Muscle of leg (tissue), 11 donors: Measurements from ENCODE around the gene FA2H. TPM values are rescaled to one million over a fixed set of nuclear protein-coding genes. Genes with fewer than 3 reads are reported as not detected.
A peak's percentile ranks its signal among the peaks of the same experiment; 100 is the strongest.

Experiments used
- DNase-seq: peaks from one replicate; pipeline ENCODE4 v3.0.0; 2013
- H3K27ac ChIP-seq: one replicate; pipeline ENCODE4 v1.5.1; 2013; ENCODE audit warnings: mild to moderate bottlenecking, low read length, control low read depth
- H3K27me3 ChIP-seq: one replicate; pipeline ENCODE4 v1.6.1; 2013; ENCODE audit warnings: low read length; ENCODE audit not compliant: control insufficient read depth, insufficient read depth
- H3K36me3 ChIP-seq: one replicate; pipeline ENCODE4 v1.6.1; 2013; ENCODE audit warnings: low read length; ENCODE audit not compliant: control insufficient read depth, insufficient read depth
- H3K4me1 ChIP-seq: one replicate; pipeline ENCODE4 v1.6.1; 2013; ENCODE audit warnings: low read length; ENCODE audit not compliant: control insufficient read depth, insufficient read depth
- H3K4me3 ChIP-seq: one replicate; pipeline ENCODE4 v1.5.1; 2013; ENCODE audit warnings: low read length, control low read depth
- H3K9me3 ChIP-seq: replicated peaks from 2 replicates; pipeline ENCODE4 v1.6.1; 2013; ENCODE audit warnings: low read depth, low read length; ENCODE audit not compliant: control insufficient read depth
- WGBS: methylation state at CpG from one replicate; pipeline ENCODE4 v1.1.5; 2013; ENCODE audit warnings: missing lambda C conversion rate; ENCODE audit not compliant: insufficient coverage; 5-methylcytosine and 5-hydroxymethylcytosine counted together
- polyA plus RNA-seq, 8 donors: library from polyadenylated mRNA; unstranded; fragments of 120-200 nt; gene quantifications; one replicate each; pipeline versions ENCODE4 v1.2.1 to v1.2.3, GENCODE V29; 2013; ENCODE audit warnings: inconsistent platforms in 1 of 8, low replicate concordance in 1 of 8; ENCODE audit not compliant: insufficient read length in 8 of 8, insufficient read depth in 1 of 8
- total RNA-seq: library from RNA; stranded (reverse); fragments of 120-200 nt; gene quantifications from one replicate; pipeline ENCODE4 v1.2.4, GENCODE V29; 2013

Gene FA2H
- total and polyA plus RNA-seq, 9 donors, result 0.09 to 1.9 (median 0.11) TPM; not detected in 4

DNA sequence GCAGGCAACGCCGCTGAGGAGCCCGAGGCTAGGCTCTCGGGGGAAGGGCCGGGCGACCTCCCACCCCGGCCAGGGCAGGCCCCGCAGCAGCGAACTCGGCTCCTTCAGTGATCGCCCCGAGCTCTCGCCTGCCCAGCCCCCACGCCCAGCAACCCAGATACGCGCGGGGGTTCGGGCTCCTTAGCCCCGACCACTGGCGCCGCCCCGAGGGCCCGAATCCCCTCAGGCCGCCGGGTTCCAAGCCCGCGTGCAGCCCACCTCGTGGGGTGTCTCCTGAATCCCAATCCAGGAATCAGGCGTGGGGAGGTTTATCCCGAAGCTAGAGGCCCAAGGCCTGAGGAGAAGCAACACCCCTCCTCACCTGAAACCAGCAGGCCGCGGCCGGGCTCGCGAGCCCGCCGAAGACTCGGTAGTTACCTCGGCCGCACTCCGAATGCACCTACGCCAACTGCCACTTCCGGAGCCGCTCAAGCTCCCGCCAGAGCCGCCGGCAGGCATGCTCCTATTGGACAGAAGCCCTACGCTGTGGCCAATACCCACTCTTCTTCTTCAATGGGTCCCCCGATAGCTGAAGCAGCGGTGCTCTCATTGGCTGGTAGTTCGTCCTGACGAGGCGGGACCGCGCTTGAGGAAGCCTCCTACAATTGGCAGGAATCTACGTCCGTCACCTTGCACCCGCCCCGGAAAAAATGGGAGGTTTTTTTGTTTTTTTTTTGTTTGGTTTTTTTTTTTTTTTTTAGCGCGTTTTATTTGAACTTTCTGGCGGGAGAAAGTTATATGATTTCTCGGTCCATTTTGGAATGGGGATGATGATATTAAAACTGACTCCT lies 108.0 kb downstream of the FA2H start, which contains the start of gene RFWD3:
Gene RFWD3, minus strand, starts transcription at position 453 of the 830 bp plus-strand sequence. CDS start 5,428 bp downstream, outside the sequence.
- WGBS, result under 1% methylated on average over 50 of the region's 63 CpGs
- no peaks in the 10 kb centered on the region for H3K4me1 ChIP-seq
- H3K9me3 ChIP-seq, result no peaks in the 10 kb centered on the region
- H3K27ac ChIP-seq, result peak within 1 kb of the TSS; percentile 67
- H3K36me3 ChIP-seq, result peaks cover 22% of the 10 kb centered on the region
- peak; percentile 99 for DNase-seq
- H3K4me3 ChIP-seq, result peak within 1 kb of the TSS; percentile 90
- no peaks in the 10 kb centered on the region for H3K27me3 ChIP-seq

- H3K4me1 ChIP-seq, result no peaks in the 10 kb centered on the region
- H3K4me3 ChIP-seq, result peak overlapping the region; percentile 90
- DNase-seq, result no peak
- peak overlapping the region; percentile 7 for H3K27ac ChIP-seq
- H3K36me3 ChIP-seq, result peaks cover 25% of the 10 kb centered on the region
- 0% methylated on average over 3 of the region's 8 CpGs for WGBS
- H3K9me3 ChIP-seq, result no peaks in the 10 kb centered on the region
- no peaks in the 10 kb centered on the region for H3K27me3 ChIP-seq
Measured at GRCh38 chr16:74666010-74666421, 108.6 kb downstream of the FA2H start.

Other genes starting within 250 kb of the FA2H start
- gene GLG1, start 167.7 kb downstream of the FA2H start, total RNA-seq, result 84.4 TPM
- gene GLG1, start 167.7 kb downstream of the FA2H start, polyA plus RNA-seq, result 100 to 1,000 TPM in 6 of 8 donors, 10 to 100 TPM in 2; 90.5 to 144 (median 123) TPM
- 9.5 TPM for gene RFWD3, start 107.9 kb downstream of the FA2H start, total RNA-seq
- 10 to 100 TPM in 7 of 8 donors, 1 to 10 TPM in 1; 9.8 to 16.1 (median 12.2) TPM for gene RFWD3, start 107.9 kb downstream of the FA2H start, polyA plus RNA-seq
- gene MLKL, start 74.0 kb downstream of the FA2H start, total RNA-seq, result 3.5 TPM
- 1 to 10 TPM; 2.0 to 3.8 (median 2.5) TPM for gene MLKL, start 74.0 kb downstream of the FA2H start, polyA plus RNA-seq
- gene WDR59, start 210.3 kb upstream of the FA2H start, total RNA-seq, result 22.3 TPM
- gene WDR59, start 210.3 kb upstream of the FA2H start, polyA plus RNA-seq, result 10 to 100 TPM; 35.5 to 61.7 (median 44.5) TPM
- 15.2 TPM for gene ZNRF1, start 224.2 kb upstream of the FA2H start, total RNA-seq
- 10 to 100 TPM; 36.0 to 47.0 (median 45.5) TPM for gene ZNRF1, start 224.2 kb upstream of the FA2H start, polyA plus RNA-seq